HG02870 (cell line): Measurements from ENCODE around the gene IL20RB.
A peak's percentile ranks its signal among the peaks of the same experiment; 100 is the strongest.
"Not testable (repeated sequence)": the region's sequence is repeated elsewhere in the genome, so short reads cannot be mapped to it uniquely, and the experiment has no call there.

Experiments
- ATAC-seq: cut with Tn5 transposase; IDR thresholded peaks from one replicate; pipeline ENCODE4 v1.9.1; 2021; ENCODE audit warnings: mild to moderate bottlenecking, moderate library complexity; ENCODE audit not compliant: unreplicated experiment

Gene IL20RB

DNA sequence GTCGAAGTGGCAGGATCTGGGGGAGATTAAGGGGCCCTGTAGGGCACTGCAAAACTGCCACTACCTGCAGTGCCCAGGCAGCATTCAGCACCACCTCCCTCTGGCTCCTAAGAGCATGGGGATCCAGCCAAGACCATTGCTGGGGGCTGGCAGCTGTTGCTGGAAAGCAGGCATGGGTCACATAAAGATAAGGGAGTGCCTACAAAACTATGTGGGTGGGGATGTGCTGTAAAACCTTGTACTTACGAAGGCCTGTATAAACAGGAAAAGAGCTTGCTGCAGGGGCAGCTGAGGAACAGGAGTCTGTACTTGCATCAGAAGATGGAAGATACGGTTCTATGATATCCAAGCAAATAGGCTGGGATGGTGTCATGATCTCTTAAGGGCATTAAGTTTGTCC lies 27.1 kb downstream of the IL20RB start:
- no peak for ATAC-seq

DNA sequence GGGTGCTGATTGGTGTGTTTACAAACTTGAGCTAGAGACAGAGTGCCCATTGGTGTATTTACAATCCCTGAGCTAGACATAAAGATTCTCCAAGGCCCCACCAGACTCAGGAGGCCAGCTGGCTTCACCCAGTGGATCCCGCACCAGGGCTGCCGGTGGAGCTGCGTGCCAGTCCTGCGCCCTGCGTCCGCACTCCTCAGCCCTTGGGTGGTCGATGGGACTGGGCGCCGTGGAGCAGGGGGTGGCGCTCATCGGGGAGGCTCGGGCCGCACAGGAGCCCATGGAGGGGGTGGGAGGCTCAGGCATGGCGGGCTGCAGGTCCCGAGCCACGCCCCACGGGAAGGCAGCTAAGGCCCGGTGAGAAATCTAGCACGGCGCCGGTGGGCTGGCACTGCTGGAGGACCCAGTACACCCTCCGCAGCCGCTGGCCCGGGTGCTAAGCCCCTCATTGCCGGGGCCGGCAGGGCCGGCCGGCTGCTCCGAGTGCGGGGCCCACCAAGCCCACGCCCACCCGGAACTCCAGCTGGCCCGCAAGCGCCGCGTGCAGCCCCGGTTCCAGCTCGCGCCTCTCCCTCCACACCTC lies 29.7 kb downstream of the IL20RB start:
- not testable (repeated sequence) for ATAC-seq

DNA sequence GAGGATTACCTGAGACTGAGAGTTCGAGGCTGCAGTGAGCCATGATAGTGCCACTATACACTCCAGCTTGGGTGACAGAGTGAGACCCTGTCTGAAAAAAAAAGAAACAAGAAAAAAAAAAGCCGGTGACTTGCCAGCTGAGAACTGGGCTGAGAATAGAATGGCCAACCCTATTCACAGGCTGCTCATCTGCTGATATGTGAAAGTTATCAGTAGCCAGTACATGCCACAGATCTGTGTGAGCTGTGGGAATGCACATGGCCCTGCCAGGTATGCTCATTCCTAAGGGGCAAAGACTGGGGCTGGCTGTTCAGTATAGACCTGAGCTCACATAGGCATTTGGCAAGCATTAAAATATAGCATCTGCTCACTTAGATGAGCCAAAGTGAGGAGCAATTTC lies 30.9 kb downstream of the IL20RB start:
- no peak for ATAC-seq

DNA sequence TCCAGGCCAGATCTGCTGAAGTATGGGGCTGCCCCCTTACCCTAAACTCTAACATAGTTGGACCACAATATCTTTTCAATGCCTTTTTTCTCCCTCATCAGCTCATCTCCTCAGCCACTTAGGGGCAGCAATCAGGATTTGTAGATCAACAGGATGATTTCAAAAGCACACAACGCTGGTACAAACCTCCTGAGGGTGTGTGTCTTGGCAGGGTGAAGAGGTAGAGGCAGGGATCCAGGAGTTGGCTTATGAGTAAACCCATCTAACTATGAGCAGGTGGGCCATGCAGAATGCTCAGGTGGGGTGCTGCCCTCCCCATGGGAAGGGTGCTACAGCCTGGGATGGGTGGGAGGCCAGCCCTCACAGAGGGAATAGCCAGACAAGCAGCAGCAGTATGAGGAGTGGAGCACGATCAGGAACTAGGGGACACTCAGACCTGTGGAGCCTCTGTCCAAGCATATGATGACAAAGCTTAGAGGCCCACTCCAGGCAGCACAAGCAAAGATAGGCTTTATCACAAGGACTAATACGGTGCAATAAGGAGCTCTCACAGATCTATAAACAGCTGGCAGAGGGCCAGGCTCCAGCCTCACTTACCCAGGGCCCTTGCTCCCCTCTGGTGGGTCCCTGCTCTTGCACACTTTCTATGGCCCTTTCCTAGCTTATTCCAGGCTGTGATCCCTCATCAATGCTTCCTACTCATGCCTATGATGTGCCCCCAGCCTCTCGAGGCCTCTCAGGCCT lies 32.2 kb downstream of the IL20RB start:
- ATAC-seq: no peak

DNA sequence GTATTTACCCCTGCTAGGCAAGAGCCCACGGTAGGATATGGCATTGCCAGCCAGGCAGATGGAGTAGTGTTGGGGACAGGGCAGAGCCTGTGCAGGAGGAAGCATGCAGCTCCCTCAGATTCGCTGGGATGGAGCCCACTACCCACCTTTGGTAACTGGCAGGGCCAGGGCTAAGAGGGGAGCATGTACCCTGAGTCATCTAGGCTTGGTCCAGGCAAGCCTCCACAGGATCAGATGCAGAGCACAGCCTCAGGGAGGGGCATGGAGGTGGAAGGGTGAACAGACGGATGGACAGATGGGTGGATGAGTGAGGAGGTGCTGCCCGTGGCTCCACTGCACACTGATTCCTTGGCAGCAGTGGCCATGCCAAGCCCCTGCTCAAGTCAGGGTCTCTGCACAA lies 33.0 kb downstream of the IL20RB start:
- no peak for ATAC-seq

DNA sequence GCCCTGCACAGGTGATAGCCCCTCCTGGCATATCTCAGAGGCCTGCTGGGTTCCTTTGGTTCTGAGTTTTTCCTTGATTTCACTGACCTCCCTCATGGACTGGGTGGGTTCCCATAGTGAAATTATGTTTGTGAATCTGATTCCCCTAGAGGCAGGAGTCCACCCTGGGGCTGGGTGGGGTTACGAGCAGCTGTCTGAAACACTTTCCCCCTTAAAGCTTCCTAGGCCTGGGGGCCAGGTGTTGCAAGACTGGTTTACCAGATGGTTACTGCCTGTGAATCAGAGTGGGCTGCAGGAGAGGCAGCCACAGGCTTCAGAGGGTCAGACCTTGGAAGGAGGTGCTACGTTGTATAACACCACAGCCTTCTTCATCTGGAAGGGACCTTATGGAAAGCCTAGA lies 34.3 kb downstream of the IL20RB start:
- no peak for ATAC-seq

DNA sequence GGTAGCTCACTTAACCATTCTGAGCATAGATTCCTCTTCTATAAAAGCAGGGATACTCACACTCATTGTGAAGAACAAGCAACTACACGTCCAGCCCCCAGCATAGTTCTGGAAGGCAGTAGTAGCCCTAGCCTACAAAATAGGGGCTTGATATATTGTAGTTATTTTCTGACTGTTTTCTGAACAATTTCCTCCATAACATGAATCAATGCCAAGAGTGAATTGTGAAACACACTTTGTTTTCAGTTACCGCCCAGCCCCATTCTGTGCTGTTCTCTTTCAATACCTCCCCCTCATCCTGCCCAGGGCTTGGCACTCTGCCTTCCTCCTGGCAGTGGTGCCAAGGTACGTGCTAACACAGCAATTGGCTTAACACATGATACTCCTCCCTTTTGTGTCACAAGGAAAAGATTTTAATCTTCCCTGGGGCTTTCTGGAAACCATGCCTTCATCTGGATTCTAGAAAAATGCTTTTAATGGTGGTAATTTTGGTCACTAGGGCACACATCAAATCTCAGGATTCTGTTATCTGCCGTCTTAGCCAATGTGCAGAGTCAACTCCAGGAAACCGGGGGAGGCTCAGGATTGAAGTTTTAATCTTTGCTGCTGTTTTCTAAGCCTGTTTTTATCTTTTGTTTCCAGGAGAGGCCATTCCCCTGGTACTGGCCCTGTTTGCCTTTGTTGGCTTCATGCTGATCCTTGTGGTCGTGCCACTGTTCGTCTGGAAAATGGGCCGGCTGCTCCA lies 37.2 kb downstream of the IL20RB start:
- no peak for ATAC-seq

DNA sequence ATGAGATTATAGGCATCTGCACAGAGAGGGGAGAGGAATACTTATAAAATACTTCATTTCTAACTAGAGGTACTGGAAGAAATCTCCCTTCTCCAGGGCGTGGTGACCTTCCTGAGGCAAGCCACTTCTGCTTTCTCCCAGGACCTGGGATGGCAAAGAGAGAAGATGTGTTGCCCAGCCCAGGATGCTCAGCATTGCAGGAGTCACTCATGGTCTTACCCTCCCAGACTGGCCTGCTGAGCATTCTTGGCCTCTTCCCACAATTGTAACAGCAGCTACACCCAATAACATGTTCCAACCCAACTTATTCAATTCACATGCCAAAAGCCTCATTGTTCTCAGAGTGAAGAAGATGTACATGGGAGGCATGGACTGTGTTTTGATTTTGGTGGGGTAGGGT lies 37.9 kb downstream of the IL20RB start:
- no peak for ATAC-seq

DNA sequence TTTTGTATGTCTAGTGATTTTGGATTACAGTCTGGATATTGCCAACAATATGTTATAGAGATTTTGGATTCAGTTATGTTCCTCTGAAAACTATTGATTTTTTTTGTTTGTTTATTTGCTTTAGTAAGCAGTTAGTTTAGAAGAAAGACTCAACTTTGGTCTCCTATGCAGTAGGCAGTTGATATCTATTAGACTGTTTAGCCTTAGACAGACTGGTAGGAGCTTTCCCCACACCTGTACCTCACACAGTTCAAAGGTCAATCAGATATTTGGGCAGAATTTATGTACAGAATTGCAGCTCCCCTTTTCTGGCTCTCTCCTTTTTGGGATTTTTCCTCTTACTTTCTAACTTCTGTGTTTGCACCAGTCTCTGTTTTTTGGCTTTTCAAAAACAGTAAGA lies 42.3 kb downstream of the IL20RB start:
- no peak for ATAC-seq

DNA sequence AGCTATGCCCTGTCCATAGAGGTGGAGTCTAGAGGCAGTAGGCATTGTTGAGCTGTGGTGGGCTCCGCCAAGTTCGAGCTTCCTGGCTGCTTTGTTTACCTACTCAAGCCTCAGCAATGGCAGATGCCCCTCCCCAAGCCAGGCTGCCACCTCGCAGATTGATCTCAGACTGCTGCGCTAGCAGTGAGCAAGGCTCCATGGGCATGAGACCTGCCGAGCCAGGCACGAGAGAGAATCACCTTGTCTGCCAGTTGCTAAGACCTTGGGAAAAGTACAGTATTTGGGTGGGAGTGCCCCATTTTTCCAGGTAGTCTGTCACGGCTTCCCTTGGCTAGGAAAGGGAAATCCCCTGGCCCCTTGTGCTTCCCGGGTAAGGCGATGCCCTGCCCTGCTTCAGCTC lies 49.6 kb downstream of the IL20RB start:
- not testable (repeated sequence) for ATAC-seq

DNA sequence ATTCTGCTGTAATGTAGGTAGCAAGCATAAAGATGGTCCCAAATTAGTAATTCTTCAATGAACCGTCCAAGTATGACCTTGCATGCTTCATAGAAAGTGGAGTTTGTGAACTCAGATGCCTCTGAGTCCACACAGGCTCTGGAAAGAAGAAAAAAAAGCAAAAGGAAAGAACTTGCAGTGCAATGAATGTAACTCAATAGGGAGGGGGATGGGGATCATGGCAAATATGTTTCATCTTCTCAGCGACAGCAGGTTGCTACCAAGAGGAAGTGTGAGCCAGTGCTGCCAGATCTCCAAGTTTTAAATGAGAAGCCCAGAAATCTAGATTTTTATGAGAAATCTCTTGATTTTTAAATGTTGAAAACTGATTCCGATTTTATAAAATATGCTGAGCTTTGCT lies 50.3 kb downstream of the IL20RB start:
- no peak for ATAC-seq

DNA sequence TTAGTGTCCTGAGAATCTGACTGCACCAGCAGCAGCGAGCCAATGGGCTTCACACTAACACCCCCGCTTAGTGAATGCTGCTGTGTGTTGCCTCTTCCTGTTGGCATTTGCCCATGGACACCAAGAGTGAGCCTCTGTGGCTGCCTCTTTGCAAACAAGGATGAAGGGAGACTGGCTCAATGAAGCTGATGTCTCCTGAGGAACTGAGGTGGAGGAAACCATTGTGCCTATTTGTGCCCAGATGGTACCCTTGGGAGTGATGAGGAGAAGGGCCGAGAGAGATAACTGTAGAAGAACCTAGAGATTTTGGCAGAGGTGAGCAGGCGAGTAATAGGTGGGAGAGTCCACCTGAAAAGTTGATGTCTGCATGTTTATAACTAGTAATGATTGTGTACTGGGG lies 51.2 kb downstream of the IL20RB start:
- ATAC-seq: no peak

DNA sequence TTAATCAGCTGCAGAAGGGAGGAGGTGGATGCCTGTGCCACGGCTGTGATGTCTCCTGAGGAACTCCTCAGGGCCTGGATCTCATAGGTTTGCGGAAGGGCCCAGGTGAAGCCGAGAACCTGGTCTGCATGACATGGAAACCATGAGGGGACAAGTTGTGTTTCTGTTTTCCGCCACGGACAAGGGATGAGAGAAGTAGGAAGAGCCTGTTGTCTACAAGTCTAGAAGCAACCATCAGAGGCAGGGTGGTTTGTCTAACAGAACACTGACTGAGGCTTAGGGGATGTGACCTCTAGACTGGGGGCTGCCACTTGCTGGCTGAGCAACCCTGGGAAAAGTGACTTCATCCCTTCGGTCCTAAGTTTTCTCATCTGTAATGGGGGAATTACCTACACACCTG lies 52.4 kb downstream of the IL20RB start:
- no peak for ATAC-seq

DNA sequence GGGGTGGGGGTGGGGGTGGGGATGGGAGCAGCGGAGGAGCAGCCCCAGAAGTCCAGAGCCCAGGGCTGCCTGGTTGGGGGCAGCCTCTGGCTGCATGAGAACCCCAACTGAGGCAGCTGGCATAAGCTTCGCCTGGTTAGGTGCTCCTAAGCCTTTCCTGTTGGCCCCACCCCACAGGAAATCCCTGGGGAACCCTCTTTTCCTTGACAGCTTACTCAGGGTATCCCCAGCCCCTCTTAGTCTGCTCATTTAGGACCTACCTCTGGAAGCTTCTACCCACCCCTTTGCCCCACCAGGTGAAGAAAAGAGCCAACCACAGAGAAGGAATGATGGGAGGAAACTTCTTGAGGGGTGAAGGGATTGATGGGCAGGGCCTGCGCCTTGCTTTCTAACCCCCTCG lies 53.4 kb downstream of the IL20RB start:
- ATAC-seq: no peak

DNA sequence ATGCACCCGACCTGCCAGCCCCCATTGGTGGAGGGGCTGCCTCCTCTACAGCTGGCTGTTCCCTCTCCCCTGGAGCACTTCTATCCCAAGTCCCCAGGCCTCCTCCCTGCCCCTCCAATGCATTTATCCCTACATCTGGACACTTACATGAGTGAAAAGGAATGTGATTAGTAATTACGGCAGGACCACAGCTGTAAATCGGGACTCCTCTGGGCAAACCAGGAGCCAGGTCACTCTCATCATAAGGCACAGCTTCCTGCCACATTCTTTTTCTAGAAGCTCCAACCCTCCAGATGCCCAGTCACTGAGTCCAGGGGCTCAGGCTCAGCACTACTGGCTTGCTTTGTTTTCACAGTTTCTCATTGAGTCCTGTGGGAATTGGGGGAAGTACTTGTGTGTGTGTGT lies 54.3 kb downstream of the IL20RB start:
- ATAC-seq: no peak

DNA sequence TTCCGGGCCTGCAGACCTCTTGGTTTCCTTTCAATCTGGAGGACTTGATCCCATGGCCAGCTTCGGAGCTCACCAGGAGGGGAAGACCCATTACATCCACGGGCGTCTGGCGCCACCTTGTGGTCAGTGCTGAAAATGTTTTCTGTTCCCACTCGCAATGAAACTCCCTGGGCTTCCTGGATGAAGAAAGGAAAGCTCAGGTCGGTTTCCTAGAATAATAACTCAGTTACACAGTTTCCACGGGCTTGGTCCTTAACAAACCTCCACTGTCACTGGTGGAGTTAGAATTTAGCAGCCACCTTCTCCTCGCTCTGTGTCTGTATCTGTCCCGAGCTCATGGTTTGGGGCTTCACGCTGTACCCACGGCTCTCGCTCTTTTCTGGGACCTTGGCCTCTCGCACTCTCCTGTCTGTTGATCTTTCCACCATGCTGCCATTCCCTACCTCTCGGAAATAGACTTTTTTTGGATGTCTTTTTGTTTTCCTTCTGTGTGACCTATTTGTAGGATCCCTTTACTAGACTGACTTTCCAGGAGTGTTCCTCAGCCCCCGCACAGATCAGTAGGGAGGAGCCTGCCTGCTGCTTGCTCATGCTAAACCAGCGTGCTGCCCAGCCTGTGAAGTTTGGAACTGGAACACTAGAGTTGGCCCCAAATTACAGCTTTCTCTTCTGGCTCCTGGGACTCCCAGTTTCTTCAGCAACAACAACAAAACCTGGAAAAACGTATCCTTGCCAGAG lies 56.3 kb downstream of the IL20RB start:
- peak; percentile 77 for ATAC-seq

DNA sequence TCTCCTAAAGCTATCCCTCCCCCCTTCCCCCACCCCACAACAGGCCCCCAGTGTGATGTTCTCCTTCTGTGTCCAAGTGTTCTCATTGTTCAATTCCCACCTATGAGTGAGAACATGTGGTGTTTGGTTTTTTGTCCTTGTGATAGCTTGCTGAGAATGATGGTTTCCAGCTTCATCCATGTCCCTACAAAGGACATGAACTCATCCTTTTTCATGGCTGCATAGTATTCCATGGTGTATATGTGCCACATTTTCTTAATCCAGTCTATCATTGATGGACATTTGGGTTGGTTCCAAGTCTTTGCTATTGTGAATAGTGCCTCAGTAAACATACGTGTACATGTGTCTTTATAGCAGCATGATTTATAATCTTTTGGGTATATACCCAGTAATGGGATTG lies 59.5 kb downstream of the IL20RB start:
- not testable (repeated sequence) for ATAC-seq

DNA sequence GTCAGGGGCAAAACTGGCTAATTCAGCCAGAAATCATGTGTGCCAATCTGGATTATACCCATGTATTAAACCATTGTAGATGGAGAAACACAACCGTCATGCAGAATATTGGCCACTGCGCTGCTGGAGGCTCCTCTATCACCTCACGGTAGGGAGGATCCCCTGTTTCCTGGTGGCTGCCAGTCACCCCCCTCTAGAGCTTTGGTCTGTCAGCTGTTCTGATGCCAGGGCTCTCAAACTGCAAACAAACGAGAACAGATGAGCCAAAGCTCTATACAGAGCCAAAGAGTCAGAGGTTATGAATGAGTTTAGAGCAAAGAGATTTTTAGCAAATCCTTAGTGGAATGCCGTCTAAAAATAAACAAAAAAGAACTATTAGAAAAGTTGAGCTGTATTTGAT lies 62.5 kb downstream of the IL20RB start:
- no peak for ATAC-seq

DNA sequence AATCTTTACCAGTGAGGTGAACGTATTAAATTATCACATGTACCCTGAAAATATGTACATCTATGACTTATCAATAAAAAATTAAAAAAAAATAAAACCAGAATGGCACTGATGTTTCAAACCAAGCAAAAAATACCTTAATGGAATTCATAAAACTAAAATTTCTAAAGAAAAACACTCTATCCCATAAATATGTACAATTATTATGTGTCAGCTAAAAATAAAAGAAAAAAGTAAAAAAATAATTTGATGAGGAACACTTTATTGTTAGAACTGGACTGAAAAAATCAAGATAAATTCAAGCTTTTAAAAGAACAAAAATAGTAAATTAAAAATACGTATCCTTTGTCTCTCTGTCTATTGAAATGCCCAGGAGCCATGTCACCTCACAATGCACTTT lies 63.1 kb downstream of the IL20RB start:
- ATAC-seq: no peak

DNA sequence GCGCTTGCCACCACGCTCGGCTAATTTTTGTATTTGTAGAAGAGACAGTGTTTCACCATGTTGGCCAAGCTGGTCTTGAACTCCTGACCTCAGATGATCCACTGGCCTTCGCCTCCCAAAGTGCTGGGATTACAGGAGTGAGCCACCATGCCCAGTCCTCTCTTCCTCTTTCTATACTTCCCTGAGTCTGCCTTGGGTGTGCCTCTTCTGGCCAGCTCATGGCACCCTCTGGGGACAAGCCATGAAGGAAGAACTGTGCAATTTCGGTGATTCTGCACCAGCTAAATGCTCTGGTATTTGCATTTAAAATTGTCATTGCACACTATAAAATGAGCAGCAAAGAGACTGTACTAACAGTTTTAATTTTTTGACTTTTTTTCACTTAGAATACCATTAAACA lies 66.6 kb downstream of the IL20RB start:
- ATAC-seq: no peak

DNA sequence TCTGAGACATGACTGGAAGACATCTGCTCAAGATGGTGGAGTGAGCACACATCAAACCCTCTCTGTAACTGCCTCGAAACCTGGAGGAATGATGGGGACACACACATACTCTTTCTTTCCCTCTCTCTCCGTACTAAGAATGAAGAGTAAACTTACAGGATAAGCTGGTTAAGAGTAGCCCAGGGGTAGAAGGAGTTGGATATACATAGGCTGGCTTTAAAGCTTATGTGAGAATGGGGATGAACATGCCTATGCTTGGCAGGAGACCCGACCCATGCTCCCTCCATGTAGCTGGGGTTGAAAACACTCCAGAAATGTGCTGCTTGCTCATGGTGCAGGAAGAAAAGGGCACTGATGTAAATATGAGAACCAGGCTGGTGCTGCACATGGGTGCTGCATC lies 68.9 kb downstream of the IL20RB start:
- no peak for ATAC-seq
